Cerebellar cortex (tissue), 1 donor: ENCODE data around the gene PHF12.

ENCODE experiments used
- DNase-seq: peaks from one replicate; pipeline ENCODE4 v3.0.0-alpha.2; 2015; ENCODE audit warnings: low spot score

Gene PHF12

GRCh38 chr17:28857905-28858800 is 93.2 kb downstream of the PHF12 start:
- no peak for DNase-seq

- no peak for DNase-seq
Measured at GRCh38 chr17:28856028-28856574, 95.2 kb downstream of the PHF12 start.

- DNase-seq = no peak
Measured at GRCh38 chr17:28855336-28855679, 96.0 kb downstream of the PHF12 start.
